GM12872 (cell line): ENCODE data around the gene SERINC3.

Experiments used
- CTCF ChIP-seq: IDR thresholded peaks from 3 replicates; pipeline ENCODE4 v1.5.1; 2011; ENCODE audit warnings: low read depth, mild to moderate bottlenecking, low read length, moderate library complexity; ENCODE audit not compliant: insufficient read depth

SERINC3 gene

GRCh38 chr20:44543358-44543757 is 21.5 kb upstream of the SERINC3 start:
- no peak for TF ChIP-seq CTCF

GRCh38 chr20:44542890-44543289 is 21.0 kb upstream of the SERINC3 start:
- TF ChIP-seq CTCF = no peak

GRCh38 chr20:44541992-44542391 is 20.1 kb upstream of the SERINC3 start:
- no peak for TF ChIP-seq CTCF

GRCh38 chr20:44540834-44541233 is 19.0 kb upstream of the SERINC3 start:
- no peak for TF ChIP-seq CTCF

GRCh38 chr20:44537993-44538392 is 16.1 kb upstream of the SERINC3 start:
- TF ChIP-seq CTCF = no peak

- TF ChIP-seq CTCF = no peak
Measured at GRCh38 chr20:44536175-44536574, 14.3 kb upstream of the SERINC3 start.

- TF ChIP-seq CTCF = no peak
Measured at GRCh38 chr20:44533928-44534327, 12.1 kb upstream of the SERINC3 start.

- TF ChIP-seq CTCF = no peak
Measured at GRCh38 chr20:44532981-44533331, 11.1 kb upstream of the SERINC3 start.
